ENCODE measurements around the gene SMURF1. TPM values are rescaled to one million over a fixed set of nuclear protein-coding genes. Genes with fewer than 3 reads are reported as not detected.

The SMURF1 gene
- total RNA-seq, 1 donor from 2014 or later = 44.7 TPM

DNA sequence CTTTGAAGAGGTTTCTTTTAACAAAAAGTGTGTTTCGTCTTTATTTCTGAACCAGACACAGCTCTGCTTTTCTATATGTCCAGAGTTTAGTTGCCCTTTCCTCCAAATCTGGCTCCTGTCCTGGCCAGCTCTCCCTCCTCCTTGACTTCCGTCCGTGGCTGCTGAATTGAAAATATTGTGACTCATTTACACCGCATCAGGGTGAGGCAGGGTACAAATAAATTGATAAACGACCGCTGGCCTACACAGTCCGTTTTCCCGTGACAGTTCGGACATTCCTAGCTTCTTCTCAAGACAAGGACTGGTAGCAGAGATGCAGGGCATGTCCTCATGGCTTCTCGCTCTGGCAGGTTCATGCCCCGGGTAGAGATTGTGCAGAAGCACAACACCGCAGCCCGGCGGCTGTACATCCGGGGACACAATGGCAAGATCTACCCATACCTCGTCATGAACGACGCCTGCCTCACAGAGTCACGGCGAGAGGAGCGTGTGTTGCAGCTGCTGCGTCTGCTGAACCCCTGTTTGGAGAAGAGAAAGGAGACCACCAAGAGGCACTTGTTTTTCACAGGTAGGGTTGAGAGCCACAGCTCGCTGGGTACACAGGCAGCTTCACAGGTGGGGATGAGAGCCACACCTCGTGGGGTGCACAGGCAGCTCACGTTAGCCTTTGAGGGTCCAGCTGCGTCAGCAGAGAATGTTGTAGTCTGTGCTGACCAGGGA, 139.0 kb downstream of the SMURF1 start:
- peaks cover 25% of the 10 kb centered on the region for H3K36me3 ChIP-seq (ENCODE audit: insufficient read depth, low read length)
- no peak overlapping the region for H2AFZ ChIP-seq (ENCODE audit: low read depth, low read length)
- TF ChIP-seq, protein P1, sequence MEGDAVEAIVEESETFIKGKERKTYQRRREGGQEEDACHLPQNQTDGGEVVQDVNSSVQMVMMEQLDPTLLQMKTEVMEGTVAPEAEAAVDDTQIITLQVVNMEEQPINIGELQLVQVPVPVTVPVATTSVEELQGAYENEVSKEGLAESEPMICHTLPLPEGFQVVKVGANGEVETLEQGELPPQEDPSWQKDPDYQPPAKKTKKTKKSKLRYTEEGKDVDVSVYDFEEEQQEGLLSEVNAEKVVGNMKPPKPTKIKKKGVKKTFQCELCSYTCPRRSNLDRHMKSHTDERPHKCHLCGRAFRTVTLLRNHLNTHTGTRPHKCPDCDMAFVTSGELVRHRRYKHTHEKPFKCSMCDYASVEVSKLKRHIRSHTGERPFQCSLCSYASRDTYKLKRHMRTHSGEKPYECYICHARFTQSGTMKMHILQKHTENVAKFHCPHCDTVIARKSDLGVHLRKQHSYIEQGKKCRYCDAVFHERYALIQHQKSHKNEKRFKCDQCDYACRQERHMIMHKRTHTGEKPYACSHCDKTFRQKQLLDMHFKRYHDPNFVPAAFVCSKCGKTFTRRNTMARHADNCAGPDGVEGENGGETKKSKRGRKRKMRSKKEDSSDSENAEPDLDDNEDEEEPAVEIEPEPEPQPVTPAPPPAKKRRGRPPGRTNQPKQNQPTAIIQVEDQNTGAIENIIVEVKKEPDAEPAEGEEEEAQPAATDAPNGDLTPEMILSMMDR (IDR thresholded peaks at IDR 0.05; ENCODE audit: insufficient read depth, low read depth, low read length) = no peak
- no peak for TF ChIP-seq EZH2 (IDR thresholded peaks at IDR 0.05; ENCODE audit: insufficient read depth, low read length)
- H3K4me1 ChIP-seq (ENCODE audit: insufficient read depth, low read length) = peaks cover 21% of the 10 kb centered on the region
- FAIRE-seq (no peak), DNase-seq (ENCODE audit: low read depth) (peak; percentile 52)
- H3K4me1 Mint-ChIP-seq (ENCODE audit: low read depth, unreplicated experiment) = peaks cover 21% of the 10 kb centered on the region
- H3K36me3 Mint-ChIP-seq (ENCODE audit: low read depth, unreplicated experiment) = peaks cover 22% of the 10 kb centered on the region
- no peaks in the 10 kb centered on the region for H3K27me3 Mint-ChIP-seq (ENCODE audit: low read depth, unreplicated experiment)
- H3K79me2 ChIP-seq (ENCODE audit: insufficient read depth, low read length) = no peaks in the 10 kb centered on the region
- no peak overlapping the region for H3K27ac Mint-ChIP-seq (ENCODE audit: unreplicated experiment)
- no peak overlapping the region for H3K4me3 Mint-ChIP-seq (ENCODE audit: unreplicated experiment)
- no peaks in the 10 kb centered on the region for H3K27me3 ChIP-seq (ENCODE audit: insufficient read depth, low read length)
- H3K4me2 ChIP-seq (ENCODE audit: low read length) = no peak overlapping the region
- no peaks in the 10 kb centered on the region for H3K9me3 ChIP-seq (ENCODE audit: insufficient read depth, low read depth, low read length)
- H3K9ac ChIP-seq (ENCODE audit: low read length) = no peak overlapping the region
- no peak overlapping the region for H3K27ac ChIP-seq (ENCODE audit: low read depth, low read length)
- peaks cover 25% of the 10 kb centered on the region for H4K20me1 ChIP-seq (ENCODE audit: insufficient read depth, low read length)
- H3K4me3 ChIP-seq (ENCODE audit: insufficient read depth, low read depth, low read length) = no peak overlapping the region
- no peaks in the 10 kb centered on the region for H3K9me3 Mint-ChIP-seq (ENCODE audit: unreplicated experiment)

- H3K27ac Mint-ChIP-seq (ENCODE audit: unreplicated experiment) = no peak overlapping the region
- H3K9me3 Mint-ChIP-seq (ENCODE audit: unreplicated experiment) = no peaks in the 10 kb centered on the region
- FAIRE-seq (no peak), DNase-seq (ENCODE audit: low read depth) (peak; percentile 58)
- Histone ChIP-seq H3K4me2 (ENCODE audit: low read length) (no peak overlapping the region), H3K27ac (ENCODE audit: low read depth, low read length) (no peak overlapping the region), H3K36me3 (ENCODE audit: insufficient read depth, low read length) (peaks cover 27% of the 10 kb centered on the region), H3K4me1 (ENCODE audit: insufficient read depth, low read length) (peaks cover 21% of the 10 kb centered on the region), H3K9me3 (ENCODE audit: insufficient read depth, low read depth, low read length) (no peaks in the 10 kb centered on the region), H2AFZ (ENCODE audit: low read depth, low read length) (no peak overlapping the region), H3K27me3 (ENCODE audit: insufficient read depth, low read length) (no peaks in the 10 kb centered on the region), H3K4me3 (ENCODE audit: insufficient read depth, low read depth, low read length) (no peak overlapping the region), H4K20me1 (ENCODE audit: insufficient read depth, low read length) (peaks cover 22% of the 10 kb centered on the region), H3K79me2 (ENCODE audit: insufficient read depth, low read length) (no peaks in the 10 kb centered on the region), H3K9ac (ENCODE audit: low read length) (no peak overlapping the region)
- H3K36me3 Mint-ChIP-seq (ENCODE audit: low read depth, unreplicated experiment) = peaks cover 22% of the 10 kb centered on the region
- peaks cover 21% of the 10 kb centered on the region for H3K4me1 Mint-ChIP-seq (ENCODE audit: low read depth, unreplicated experiment)
- H3K4me3 Mint-ChIP-seq (ENCODE audit: unreplicated experiment) = no peak overlapping the region
- no peak for TF ChIP-seq EZH2 (IDR thresholded peaks at IDR 0.05; ENCODE audit: insufficient read depth, low read length)
- TF ChIP-seq, protein P1 (IDR thresholded peaks at IDR 0.05; ENCODE audit: insufficient read depth, low read depth, low read length) = no peak
- H3K27me3 Mint-ChIP-seq (ENCODE audit: low read depth, unreplicated experiment) = no peaks in the 10 kb centered on the region
Measured at GRCh38 chr7:99004216-99004615, 139.7 kb downstream of the SMURF1 start.

DNA sequence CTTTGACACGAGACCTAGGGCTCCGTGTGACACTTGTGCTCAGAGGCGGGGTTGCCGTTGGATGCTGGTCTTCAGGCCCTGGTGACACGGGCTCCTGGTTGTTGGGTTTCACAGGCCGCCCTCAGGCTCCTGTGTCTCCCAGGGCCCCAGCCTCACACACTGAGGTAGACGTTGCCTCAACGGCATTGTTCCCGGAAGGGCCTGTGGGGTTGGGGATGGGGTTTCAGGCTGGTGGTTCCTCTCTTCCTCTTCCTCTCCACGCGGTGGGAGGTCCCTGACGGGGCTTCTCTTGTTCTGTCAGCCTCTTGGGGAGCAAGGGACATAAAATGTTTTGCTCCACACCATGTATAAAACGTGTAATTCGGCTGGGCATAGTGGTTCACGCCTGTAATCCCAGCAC, 140.5 kb downstream of the SMURF1 start:
- H3K4me3 Mint-ChIP-seq (ENCODE audit: unreplicated experiment) = no peak overlapping the region
- Histone ChIP-seq H4K20me1 (ENCODE audit: insufficient read depth, low read length) (peaks cover 19% of the 10 kb centered on the region), H3K4me2 (ENCODE audit: low read length) (no peak overlapping the region), H3K79me2 (ENCODE audit: insufficient read depth, low read length) (no peaks in the 10 kb centered on the region), H3K27me3 (ENCODE audit: insufficient read depth, low read length) (no peaks in the 10 kb centered on the region), H3K27ac (ENCODE audit: low read depth, low read length) (no peak overlapping the region), H3K4me3 (ENCODE audit: insufficient read depth, low read depth, low read length) (no peak overlapping the region), H3K9me3 (ENCODE audit: insufficient read depth, low read depth, low read length) (no peaks in the 10 kb centered on the region), H3K4me1 (ENCODE audit: insufficient read depth, low read length) (peaks cover 21% of the 10 kb centered on the region), H3K9ac (ENCODE audit: low read length) (no peak overlapping the region), H3K36me3 (ENCODE audit: insufficient read depth, low read length) (peaks cover 26% of the 10 kb centered on the region), H2AFZ (ENCODE audit: low read depth, low read length) (no peak overlapping the region)
- H3K4me1 Mint-ChIP-seq (ENCODE audit: low read depth, unreplicated experiment) = peaks cover 21% of the 10 kb centered on the region
- FAIRE-seq = no peak
- H3K27me3 Mint-ChIP-seq (ENCODE audit: low read depth, unreplicated experiment) = no peaks in the 10 kb centered on the region
- H3K27ac Mint-ChIP-seq (ENCODE audit: unreplicated experiment) = no peak overlapping the region
- no peaks in the 10 kb centered on the region for H3K9me3 Mint-ChIP-seq (ENCODE audit: unreplicated experiment)
- TF ChIP-seq, protein P1 (IDR thresholded peaks at IDR 0.05; ENCODE audit: insufficient read depth, low read depth, low read length) = no peak
- no peak for TF ChIP-seq EZH2 (IDR thresholded peaks at IDR 0.05; ENCODE audit: insufficient read depth, low read length)
- H3K36me3 Mint-ChIP-seq (ENCODE audit: low read depth, unreplicated experiment) = peaks cover 20% of the 10 kb centered on the region
- DNase-seq (ENCODE audit: low read depth) = no peak
